ENCODE measurements around the gene SHISA5.

DNA sequence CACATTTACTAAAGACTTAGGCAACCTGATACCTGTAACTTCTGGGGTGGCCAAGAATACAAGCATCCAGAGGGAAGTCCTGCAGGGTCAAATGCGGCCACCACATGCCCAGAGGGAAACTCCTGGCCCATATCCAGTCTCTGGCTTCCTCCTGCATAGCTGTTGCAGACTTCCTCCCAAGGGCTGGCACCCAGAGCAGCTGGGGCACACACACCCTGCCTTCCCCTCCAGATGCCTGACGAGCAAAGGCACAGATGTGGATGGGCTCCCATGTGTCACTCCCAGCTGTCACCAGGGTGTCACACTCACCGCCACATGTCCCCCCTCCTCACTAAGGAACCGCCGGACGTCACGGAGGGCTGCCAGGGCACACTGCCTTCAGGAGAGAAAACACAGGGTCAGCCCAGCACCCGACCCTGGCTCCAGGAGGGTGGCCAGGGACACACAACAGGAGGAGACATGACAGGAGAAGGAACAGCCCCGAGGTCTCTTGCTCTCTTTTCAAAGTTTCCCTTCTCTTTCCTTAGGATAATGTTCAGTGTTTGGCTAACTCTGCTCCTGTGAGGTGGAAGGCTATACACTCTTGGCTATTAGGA is 39.4 kb upstream of the SHISA5 start:
- TF ChIP-seq POLR2A (IDR thresholded peaks at IDR 0.05) (no peak), EP300 (IDR thresholded peaks at IDR 0.05) (no peak)

Measured in ovary (tissue), 1 donor.